MM.1S (cell line): Measurements from ENCODE around the gene RBM27.

Source experiments
- EZH2 ChIP-seq: fragments of 300-600 bp; sonication (generic); optimal IDR thresholded peaks from 2 replicates; pipeline ENCODE3; 2017; ENCODE audit warnings: low read depth, mild to moderate bottlenecking, antibody characterized with exemption, low read length, mixed read lengths
- EZH2phosphoT487 ChIP-seq: fragments of 300-600 bp; sonication (generic); IDR thresholded peaks from 2 replicates; pipeline ENCODE4 v1.6.1; 2018; ENCODE audit warnings: antibody characterized with exemption, low read length
- TF ChIP-seq, protein P1 (sequence below): fragments of 300-600 bp; sonication (generic); IDR thresholded peaks from 2 replicates; pipeline ENCODE4 v1.5.1; 2016; ENCODE audit warnings: antibody characterized with exemption, low read length, mixed read lengths

GRCh38 chr5:146188358-146188757 lies 15.0 kb upstream of the RBM27 start:
- TF ChIP-seq, protein P1, sequence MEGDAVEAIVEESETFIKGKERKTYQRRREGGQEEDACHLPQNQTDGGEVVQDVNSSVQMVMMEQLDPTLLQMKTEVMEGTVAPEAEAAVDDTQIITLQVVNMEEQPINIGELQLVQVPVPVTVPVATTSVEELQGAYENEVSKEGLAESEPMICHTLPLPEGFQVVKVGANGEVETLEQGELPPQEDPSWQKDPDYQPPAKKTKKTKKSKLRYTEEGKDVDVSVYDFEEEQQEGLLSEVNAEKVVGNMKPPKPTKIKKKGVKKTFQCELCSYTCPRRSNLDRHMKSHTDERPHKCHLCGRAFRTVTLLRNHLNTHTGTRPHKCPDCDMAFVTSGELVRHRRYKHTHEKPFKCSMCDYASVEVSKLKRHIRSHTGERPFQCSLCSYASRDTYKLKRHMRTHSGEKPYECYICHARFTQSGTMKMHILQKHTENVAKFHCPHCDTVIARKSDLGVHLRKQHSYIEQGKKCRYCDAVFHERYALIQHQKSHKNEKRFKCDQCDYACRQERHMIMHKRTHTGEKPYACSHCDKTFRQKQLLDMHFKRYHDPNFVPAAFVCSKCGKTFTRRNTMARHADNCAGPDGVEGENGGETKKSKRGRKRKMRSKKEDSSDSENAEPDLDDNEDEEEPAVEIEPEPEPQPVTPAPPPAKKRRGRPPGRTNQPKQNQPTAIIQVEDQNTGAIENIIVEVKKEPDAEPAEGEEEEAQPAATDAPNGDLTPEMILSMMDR = no peak
- TF ChIP-seq EZH2 (no peak), EZH2phosphoT487 (no peak)
